Caki2 (cell line): ENCODE data around the gene MYH10. TPM values are rescaled to one million over a fixed set of nuclear protein-coding genes. Genes with fewer than 3 reads are reported as not detected.

Experiments
- DNase-seq: peaks from one replicate; pipeline ENCODE4 v3.0.0-alpha.2; 2015; ENCODE audit warnings: low read depth
- in situ Hi-C: cut with HindIII; loops from 2 replicates; pipeline ENCODE4 v1.10.0; 2016; ENCODE audit warnings: low sequenced_read_pairs, low pct_unique_long_range_greater_than_20kb, mixed read lengths
- total RNA-seq: library from RNA; depleted of rRNA; stranded (reverse); fragments of >200 nt; shearing (Covaris generic); gene quantifications from 2 replicates; pipeline ENCODE4 v1.2.3, GENCODE V29; 2014; ENCODE audit warnings: low replicate concordance

Gene MYH10
- total RNA-seq, 1 experiment from 2014 or later: 4.3 TPM

- no peak for DNase-seq
- in situ Hi-C loops: no loop called here
Measured at GRCh38 chr17:8518850-8519249, 111.7 kb downstream of the MYH10 start.

GRCh38 chr17:8518326-8518725 lies 112.2 kb downstream of the MYH10 start:
- in situ Hi-C loops: no loop called here
- no peak for DNase-seq

- DNase-seq: no peak
- in situ Hi-C loops: no loop called here
Measured at GRCh38 chr17:8514801-8515200, 115.7 kb downstream of the MYH10 start.

- in situ Hi-C loops: no loop called here
- DNase-seq: no peak
Measured at GRCh38 chr17:8506145-8506544, 124.4 kb downstream of the MYH10 start.

- in situ Hi-C loops: no loop called here
- no peak for DNase-seq
Measured at GRCh38 chr17:8504460-8505207, 125.9 kb downstream of the MYH10 start.

- no peak for DNase-seq
- in situ Hi-C loops: no loop called here
Measured at GRCh38 chr17:8503807-8504206, 126.7 kb downstream of the MYH10 start.

- DNase-seq: no peak
- in situ Hi-C loops: no loop called here
Measured at GRCh38 chr17:8503368-8503767, 127.2 kb downstream of the MYH10 start.

- in situ Hi-C loops: no loop called here
- DNase-seq: no peak
Measured at GRCh38 chr17:8502126-8502525, 128.4 kb downstream of the MYH10 start.

- in situ Hi-C loops: no loop called here
- DNase-seq: no peak
Measured at GRCh38 chr17:8500609-8501008, 129.9 kb downstream of the MYH10 start.

GRCh38 chr17:8499614-8500013 lies 130.9 kb downstream of the MYH10 start:
- in situ Hi-C loops: no loop called here

GRCh38 chr17:8499171-8499570 lies 131.4 kb downstream of the MYH10 start:
- no peak for DNase-seq

More at GRCh38 chr17:8499614-8500013, 130.9 kb downstream of the MYH10 start:
- DNase-seq: no peak

GRCh38 chr17:8496081-8496480 lies 134.4 kb downstream of the MYH10 start:
- in situ Hi-C loops: no loop called here
- DNase-seq: no peak

More at GRCh38 chr17:8499171-8499570, 131.4 kb downstream of the MYH10 start:
- in situ Hi-C loops: no loop called here

GRCh38 chr17:8494506-8495111 lies 135.9 kb downstream of the MYH10 start:
- DNase-seq: no peak
- in situ Hi-C loops: no loop called here

- DNase-seq: no peak
- in situ Hi-C loops: no loop called here
Measured at GRCh38 chr17:8494021-8494420, 136.5 kb downstream of the MYH10 start.

- DNase-seq: no peak
- in situ Hi-C loops: no loop called here
Measured at GRCh38 chr17:8492121-8492520, 138.4 kb downstream of the MYH10 start.

- DNase-seq: no peak
- in situ Hi-C loops: no loop called here
Measured at GRCh38 chr17:8490256-8491023, 140.1 kb downstream of the MYH10 start.

GRCh38 chr17:8489841-8490240 lies 140.7 kb downstream of the MYH10 start:
- in situ Hi-C loops: no loop called here
- DNase-seq: no peak

GRCh38 chr17:8488901-8489300 lies 141.6 kb downstream of the MYH10 start:
- DNase-seq: no peak
- in situ Hi-C loops: no loop called here

GRCh38 chr17:8488491-8488890 lies 142.0 kb downstream of the MYH10 start:
- in situ Hi-C loops: no loop called here
- no peak for DNase-seq
